ENCODE measurements around the gene CTAGE9.

- no peak for TF ChIP-seq CTCF (IDR thresholded peaks at IDR 0.05; ENCODE audit: low read length)
- no peak for TF ChIP-seq EZH2 (IDR thresholded peaks at IDR 0.05; ENCODE audit: borderline replicate concordance, low read length)
These were observed 34.7 kb upstream of the CTAGE9 start for GRCh38 chr6:131745476-131745875.

All from OCI-LY1 (cell line).